T-cell (primary cell): Measurements from ENCODE around the gene THSD7A. TPM values are rescaled to one million over a fixed set of nuclear protein-coding genes. Genes with fewer than 3 reads are reported as not detected.

Experiments
- ATAC-seq, 4 experiments: fragments of 200-7000 bp in 3 of 4; fragments of 150-1000 bp in 1 of 4; cut with Tn5 transposase; replicated peaks in 1 of 4; 1 replicate in 3 of 4; 2 replicates in 1 of 4; pipeline ENCODE4 v1.10.0; 2021; ENCODE audit warnings: moderate library complexity in 3 of 4, mild to moderate bottlenecking in 2 of 4, moderate number of reproducible peaks in 1 of 4
- CTCF ChIA-PET, 2 donors: fragments of 300-600 bp; sonication (Branson Sonifier 250); formaldehyde crosslinking; loops; one replicate each; lab custom pipeline; 2022; ENCODE audit warnings: antibody characterized with exemption in 2 of 2; lab: Charles Lee
- POLR2A ChIA-PET, 2 donors: fragments of 300-600 bp; sonication (Branson Sonifier 250); formaldehyde crosslinking; loops; one replicate each; lab custom pipeline; 2022; ENCODE audit warnings: antibody characterized with exemption in 2 of 2; lab: Charles Lee
- DNase-seq, 35 experiments: peaks; one replicate each; pipeline versions ENCODE4 v3.0.0 to v3.0.0-alpha.2; 2013 to 2023
- H3K27ac ChIP-seq: one replicate; pipeline ENCODE4 v1.5.1; 2013; ENCODE audit warnings: low read length
- H3K27me3 ChIP-seq, 2 experiments: replicated peaks in 1 of 2; 1 replicate in 1 of 2; 2 replicates in 1 of 2; pipeline versions ENCODE4 v1.6.1 to v1.7.0; 2013; ENCODE audit warnings: low read length in 1 of 2, mixed read lengths in 1 of 2; ENCODE audit not compliant: control insufficient read depth in 2 of 2, insufficient read depth in 2 of 2; ENCODE audit errors: extremely low read depth in 1 of 2
- H3K36me3 ChIP-seq, 2 donors: 1 replicate in 1 of 2; 2 replicates in 1 of 2; pipeline versions ENCODE4 v1.6.1 to v1.7.0; 2013; ENCODE audit warnings: low read length in 1 of 2; ENCODE audit not compliant: control insufficient read depth in 2 of 2, insufficient read depth in 1 of 2; ENCODE audit errors: extremely low read depth in 1 of 2
- H3K4me1 ChIP-seq, 2 experiments: 1 replicate in 1 of 2; 2 replicates in 1 of 2; pipeline versions ENCODE4 v1.6.1 to v1.7.0; 2013; ENCODE audit warnings: low read length in 2 of 2, mixed read lengths in 1 of 2; ENCODE audit not compliant: insufficient read depth in 2 of 2, control insufficient read depth in 1 of 2; ENCODE audit errors: extremely low read depth in 1 of 2
- H3K4me3 ChIP-seq, 2 donors: 1 replicate in 1 of 2; 2 replicates in 1 of 2; pipeline versions ENCODE4 v1.5.1 to v1.7.0; 2013; ENCODE audit warnings: mild to moderate bottlenecking in 2 of 2, low read length in 1 of 2, moderate library complexity in 1 of 2; ENCODE audit not compliant: control insufficient read depth in 1 of 2; ENCODE audit errors: extremely low read depth in 1 of 2
- H3K9me3 ChIP-seq: 2 replicates; pipeline ENCODE4 v1.7.0; 2013
- H3K27ac Mint-ChIP-seq, 2 donors: one replicate each; pipeline ENCODE4 v1.8.0; 2020 to 2021; ENCODE audit warnings: mild to moderate bottlenecking in 2 of 2, mixed read lengths in 2 of 2
- H3K27me3 Mint-ChIP-seq, 2 donors: one replicate each; pipeline ENCODE4 v1.8.0; 2021 to 2022; ENCODE audit warnings: mixed read lengths in 2 of 2
- H3K36me3 Mint-ChIP-seq: one replicate; pipeline ENCODE4 v1.8.0; 2021; ENCODE audit warnings: mixed read lengths
- H3K4me1 Mint-ChIP-seq, 3 donors: one replicate each; pipeline ENCODE4 v1.8.0; 2020 to 2022; ENCODE audit warnings: mixed read lengths in 3 of 3, mild to moderate bottlenecking in 1 of 3
- H3K4me3 Mint-ChIP-seq, 3 donors: one replicate each; pipeline ENCODE4 v1.8.0; 2020 to 2022; ENCODE audit warnings: mild to moderate bottlenecking in 3 of 3, mixed read lengths in 3 of 3, moderate library complexity in 3 of 3
- H3K9me3 Mint-ChIP-seq, 3 donors: one replicate each; pipeline ENCODE4 v1.8.0; 2020 to 2022; ENCODE audit warnings: mixed read lengths in 3 of 3
- WGBS: methylation state at CpG from one replicate; pipeline ENCODE4 v1.1.5; 2013; ENCODE audit warnings: missing lambda C conversion rate; ENCODE audit not compliant: insufficient coverage; 5-methylcytosine and 5-hydroxymethylcytosine counted together
- total RNA-seq, 35 experiments: library from RNA in 6 of 35; stranded (reverse) in 6 of 35; fragments of 120-200 nt in 1 of 35; gene quantifications; one replicate each; pipeline versions ENCODE4 v1.2.1 to v1.2.4 and lab custom pipeline; 2013 to 2026

Gene THSD7A
- total RNA-seq, 5 donors from 2014 or later (not counting 1 experiment from before 2014, with no cell fraction given): 0.08 to 0.33 TPM; not detected in 3

GRCh38 chr7:11517853-11518252 lies 314.1 kb downstream of the THSD7A start:
- no peaks in the 10 kb centered on the region for H3K27me3 Mint-ChIP-seq
- no peaks in the 10 kb centered on the region for H3K36me3 Mint-ChIP-seq
- H3K4me1 Mint-ChIP-seq: no peaks in the 10 kb centered on the region
- no peak overlapping the region for H3K27ac Mint-ChIP-seq
- ChIA-PET CTCF (no interaction called here), POLR2A (no interaction called here)
- H3K27ac ChIP-seq: no peak overlapping the region
- WGBS: no CpG with 5 or more reads among the region's 1 CpG
- DNase-seq (no peak), ATAC-seq (no peak)
- H3K9me3 Mint-ChIP-seq: peaks cover 0 to 2% (median 0%) of the 10 kb centered on the region in 3 donors
- no peaks in the 10 kb centered on the region for H3K27me3 ChIP-seq
- H3K36me3 ChIP-seq: no peaks in the 10 kb centered on the region
- no peaks in the 10 kb centered on the region for H3K4me1 ChIP-seq
- H3K4me3 ChIP-seq: no peak overlapping the region
- no peak overlapping the region for H3K4me3 Mint-ChIP-seq
- no peaks in the 10 kb centered on the region for H3K9me3 ChIP-seq

GRCh38 chr7:11516328-11516727 lies 315.7 kb downstream of the THSD7A start:
- no peaks in the 10 kb centered on the region for H3K27me3 ChIP-seq
- 80% methylated on average over 1 of the region's 3 CpGs for WGBS
- H3K4me3 ChIP-seq: no peak overlapping the region
- Mint-ChIP-seq H3K4me3 (no peak overlapping the region), H3K27ac (no peak overlapping the region), H3K36me3 (no peaks in the 10 kb centered on the region), H3K4me1 (no peaks in the 10 kb centered on the region), H3K9me3 (peaks cover 0 to 6% (median 0%) of the 10 kb centered on the region in 3 donors), H3K27me3 (no peaks in the 10 kb centered on the region)
- no peaks in the 10 kb centered on the region for H3K9me3 ChIP-seq
- H3K4me1 ChIP-seq: no peaks in the 10 kb centered on the region
- CTCF ChIA-PET: no interaction called here
- no peak overlapping the region for H3K27ac ChIP-seq
- DNase-seq: no peak
- no peak for ATAC-seq
- POLR2A ChIA-PET: no interaction called here
- H3K36me3 ChIP-seq: no peaks in the 10 kb centered on the region

- no peaks in the 10 kb centered on the region for H3K9me3 ChIP-seq
- Mint-ChIP-seq H3K4me1 (no peaks in the 10 kb centered on the region), H3K4me3 (no peak overlapping the region), H3K9me3 (peaks cover 0 to 6% (median 4%) of the 10 kb centered on the region in 3 donors), H3K27me3 (no peaks in the 10 kb centered on the region), H3K27ac (no peak overlapping the region), H3K36me3 (no peaks in the 10 kb centered on the region)
- DNase-seq (no peak), ATAC-seq (no peak)
- no peaks in the 10 kb centered on the region for H3K4me1 ChIP-seq
- WGBS: no CpG with 5 or more reads among the region's 1 CpG
- H3K27me3 ChIP-seq: no peaks in the 10 kb centered on the region
- ChIA-PET CTCF (no interaction called here), POLR2A (no interaction called here)
- no peaks in the 10 kb centered on the region for H3K36me3 ChIP-seq
- H3K27ac ChIP-seq: no peak overlapping the region
- H3K4me3 ChIP-seq: no peak overlapping the region
These were observed 318.5 kb downstream of the THSD7A start for GRCh38 chr7:11513460-11513859.

- Mint-ChIP-seq H3K9me3 (peaks cover 4 to 19% (median 9%) of the 10 kb centered on the region in 3 donors), H3K27me3 (no peaks in the 10 kb centered on the region)
These were observed 324.1 kb downstream of the THSD7A start for GRCh38 chr7:11507929-11508328.

GRCh38 chr7:11506417-11506816 lies 325.6 kb downstream of the THSD7A start:
- POLR2A ChIA-PET: no interaction called here
- H3K27me3 ChIP-seq: no peaks in the 10 kb centered on the region
- DNase-seq: no peak
- no peak for ATAC-seq
- H3K4me1 ChIP-seq: no peaks in the 10 kb centered on the region
- Mint-ChIP-seq H3K36me3 (no peaks in the 10 kb centered on the region), H3K27me3 (no peaks in the 10 kb centered on the region), H3K4me3 (no peak overlapping the region), H3K27ac (no peak overlapping the region), H3K4me1 (no peaks in the 10 kb centered on the region), H3K9me3 (peaks cover 11 to 22% (median 15%) of the 10 kb centered on the region in 3 donors)
- H3K36me3 ChIP-seq: no peaks in the 10 kb centered on the region
- no peak overlapping the region for H3K4me3 ChIP-seq
- no peaks in the 10 kb centered on the region for H3K9me3 ChIP-seq
- CTCF ChIA-PET: no interaction called here
- H3K27ac ChIP-seq: no peak overlapping the region

More at GRCh38 chr7:11507929-11508328, 324.1 kb downstream of the THSD7A start:
- Histone ChIP-seq H3K27ac (no peak overlapping the region), H3K36me3 (no peaks in the 10 kb centered on the region), H3K4me3 (no peak overlapping the region), H3K27me3 (no peaks in the 10 kb centered on the region), H3K4me1 (no peaks in the 10 kb centered on the region), H3K9me3 (no peaks in the 10 kb centered on the region)
- Mint-ChIP-seq H3K27ac (no peak overlapping the region), H3K4me3 (no peak overlapping the region), H3K4me1 (no peaks in the 10 kb centered on the region), H3K36me3 (no peaks in the 10 kb centered on the region)
- no peak for ATAC-seq
- WGBS: no CpG with 5 or more reads among the region's 1 CpG
- ChIA-PET POLR2A (no interaction called here), CTCF (no interaction called here)
- DNase-seq: no peak

GRCh38 chr7:11505471-11505985 lies 326.5 kb downstream of the THSD7A start:
- ATAC-seq (no peak), DNase-seq (no peak)
- WGBS: no CpG with 5 or more reads among the region's 3 CpGs
- ChIA-PET POLR2A (no interaction called here), CTCF (no interaction called here)
- H3K4me1 ChIP-seq: no peaks in the 10 kb centered on the region
- no peak overlapping the region for H3K4me3 ChIP-seq
- Mint-ChIP-seq H3K27me3 (no peaks in the 10 kb centered on the region), H3K4me1 (no peaks in the 10 kb centered on the region), H3K27ac (no peak overlapping the region), H3K4me3 (no peak overlapping the region), H3K36me3 (no peaks in the 10 kb centered on the region), H3K9me3 (peaks cover 11 to 21% (median 18%) of the 10 kb centered on the region in 3 donors)
- no peak overlapping the region for H3K27ac ChIP-seq
- no peaks in the 10 kb centered on the region for H3K36me3 ChIP-seq
- no peaks in the 10 kb centered on the region for H3K9me3 ChIP-seq
- no peaks in the 10 kb centered on the region for H3K27me3 ChIP-seq

GRCh38 chr7:11492307-11492706 lies 339.7 kb downstream of the THSD7A start:
- Histone ChIP-seq H3K36me3 (no peaks in the 10 kb centered on the region), H3K27ac (no peak overlapping the region), H3K27me3 (no peaks in the 10 kb centered on the region), H3K9me3 (no peaks in the 10 kb centered on the region), H3K4me3 (no peak overlapping the region), H3K4me1 (no peaks in the 10 kb centered on the region)
- ATAC-seq (no peak), DNase-seq (no peak)
- no peaks in the 10 kb centered on the region for H3K27me3 Mint-ChIP-seq
- H3K4me3 Mint-ChIP-seq: no peak overlapping the region
- no CpG with 5 or more reads among the region's 1 CpG for WGBS
- POLR2A ChIA-PET: no interaction called here
- H3K4me1 Mint-ChIP-seq: no peaks in the 10 kb centered on the region
- H3K27ac Mint-ChIP-seq: no peak overlapping the region
- no peaks in the 10 kb centered on the region for H3K36me3 Mint-ChIP-seq
- CTCF ChIA-PET: no interaction called here
- H3K9me3 Mint-ChIP-seq: peaks cover 0 to 2% (median 0%) of the 10 kb centered on the region in 3 donors
